HuH-7 (cell line): Measurements from ENCODE around the gene ZNF451.

Source experiments
- DNase-seq: peaks from one replicate; pipeline ENCODE4 v3.0.0; 2011; ENCODE audit warnings: low spot score

The ZNF451 gene

GRCh38 chr6:57147955-57148858, 58.2 kb downstream of the ZNF451 start:
- DNase-seq: no peak

- DNase-seq: no peak
These were observed 68.7 kb downstream of the ZNF451 start for GRCh38 chr6:57158658-57159057.

GRCh38 chr6:57159127-57159526, 69.1 kb downstream of the ZNF451 start:
- no peak for DNase-seq

- DNase-seq: no peak
These were observed 72.0 kb downstream of the ZNF451 start for GRCh38 chr6:57162028-57162427.

GRCh38 chr6:57162516-57162915, 72.5 kb downstream of the ZNF451 start:
- DNase-seq: no peak

GRCh38 chr6:57163956-57164355, 74.0 kb downstream of the ZNF451 start:
- DNase-seq: no peak

GRCh38 chr6:57165080-57165479, 75.1 kb downstream of the ZNF451 start:
- DNase-seq: no peak

- DNase-seq: peak; percentile 81
These were observed 82.4 kb downstream of the ZNF451 start, which contains the start of gene BAG2 for GRCh38 chr6:57172136-57173055. Gene BAG2, plus strand, starts transcription at chr6:57172326. Its CDS starts 372 bp downstream, at chr6:57172698.

GRCh38 chr6:57173056-57173885, 83.3 kb downstream of the ZNF451 start:
- no peak for DNase-seq

- no peak for DNase-seq
These were observed 84.0 kb downstream of the ZNF451 start for GRCh38 chr6:57173886-57174510.

GRCh38 chr6:57174511-57174907, 84.5 kb downstream of the ZNF451 start:
- no peak for DNase-seq

- DNase-seq: no peak
These were observed 87.7 kb downstream of the ZNF451 start for GRCh38 chr6:57177545-57178265.

- no peak for DNase-seq
These were observed 90.6 kb downstream of the ZNF451 start for GRCh38 chr6:57180596-57180995.

- DNase-seq: no peak
These were observed 92.0 kb downstream of the ZNF451 start for GRCh38 chr6:57182017-57182432.

GRCh38 chr6:57183336-57183735, 93.3 kb downstream of the ZNF451 start:
- no peak for DNase-seq

- DNase-seq: no peak
These were observed 100.2 kb downstream of the ZNF451 start for GRCh38 chr6:57190140-57190539.

GRCh38 chr6:57193177-57193576, 103.2 kb downstream of the ZNF451 start:
- no peak for DNase-seq

- no peak for DNase-seq
These were observed 105.5 kb downstream of the ZNF451 start for GRCh38 chr6:57195457-57195856.

- no peak for DNase-seq
These were observed 109.1 kb downstream of the ZNF451 start for GRCh38 chr6:57198926-57199636.

GRCh38 chr6:57201718-57202117, 111.7 kb downstream of the ZNF451 start:
- DNase-seq: no peak
